Type B pancreatic cell (in vitro differentiated cells): ENCODE data around the gene NGF. TPM values are rescaled to one million over a fixed set of nuclear protein-coding genes. Genes with fewer than 3 reads are reported as not detected.
A peak's percentile ranks its signal among the peaks of the same experiment; 100 is the strongest.

Experiments used
- DNase-seq: peaks from one replicate; pipeline ENCODE4 v3.0.0; 2021; ENCODE audit warnings: mixed read lengths; ENCODE audit not compliant: unreplicated experiment; ENCODE audit errors: extremely low spot score
- H3K27ac Mint-ChIP-seq: 2 replicates; pipeline ENCODE4 v1.8.0; 2021; ENCODE audit warnings: mild to moderate bottlenecking, mixed read lengths
- H3K27me3 Mint-ChIP-seq: 2 replicates; pipeline ENCODE4 v1.8.0; 2021; ENCODE audit warnings: mixed read lengths
- H3K36me3 Mint-ChIP-seq: 2 replicates; pipeline ENCODE4 v1.8.0; 2021; ENCODE audit warnings: mixed read lengths
- H3K4me1 Mint-ChIP-seq: one replicate; pipeline ENCODE4 v1.8.0; 2021; ENCODE audit warnings: mixed read lengths; ENCODE audit not compliant: unreplicated experiment
- H3K4me3 Mint-ChIP-seq: 2 replicates; pipeline ENCODE4 v1.8.0; 2021; ENCODE audit warnings: mild to moderate bottlenecking, mixed read lengths
- H3K9me3 Mint-ChIP-seq: 2 replicates; pipeline ENCODE4 v1.8.0; 2021; ENCODE audit warnings: mixed read lengths
- total RNA-seq: library from RNA; stranded (reverse); gene quantifications from 2 replicates; pipeline ENCODE4 v1.2.1, GENCODE V29; 2021; ENCODE audit warnings: low replicate concordance
- TF ChIP-seq, protein P1 (sequence below): fragments of 200-600 bp; sonication (generic); conservative IDR thresholded peaks from 2 replicates; pipeline ENCODE4 v1.5.0; 2021; ENCODE audit warnings: antibody characterized with exemption, mild to moderate bottlenecking

NGF gene
- total RNA-seq, 1 donor from 2014 or later = 3.3 TPM

DNA sequence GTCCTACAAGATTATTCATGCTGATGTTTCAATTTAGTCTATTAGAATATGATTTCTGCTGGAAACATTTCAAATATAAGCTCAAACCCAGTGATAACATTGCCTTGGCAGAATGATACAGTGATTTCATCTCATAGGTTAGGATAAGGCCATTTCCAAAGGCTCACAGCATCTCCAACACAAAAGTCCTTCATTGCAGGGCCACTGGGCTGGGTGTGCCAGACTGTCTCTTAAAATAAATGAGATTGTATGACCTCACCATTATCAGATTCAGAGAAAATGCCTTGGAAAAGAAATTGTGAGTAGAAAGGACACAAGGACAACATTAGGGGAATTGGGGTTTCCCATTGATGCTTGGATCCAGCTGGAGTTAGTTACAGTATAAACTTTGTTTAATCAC lies 30.4 kb downstream of the NGF start:
- Mint-ChIP-seq H3K4me3 (no peak overlapping the region), H3K9me3 (no peaks in the 10 kb centered on the region), H3K27ac (no peak overlapping the region), H3K27me3 (peaks cover 5% of the 10 kb centered on the region), H3K4me1 (peaks cover 5% of the 10 kb centered on the region), H3K36me3 (peaks cover 5% of the 10 kb centered on the region)
- no peak for DNase-seq
- TF ChIP-seq, protein P1, sequence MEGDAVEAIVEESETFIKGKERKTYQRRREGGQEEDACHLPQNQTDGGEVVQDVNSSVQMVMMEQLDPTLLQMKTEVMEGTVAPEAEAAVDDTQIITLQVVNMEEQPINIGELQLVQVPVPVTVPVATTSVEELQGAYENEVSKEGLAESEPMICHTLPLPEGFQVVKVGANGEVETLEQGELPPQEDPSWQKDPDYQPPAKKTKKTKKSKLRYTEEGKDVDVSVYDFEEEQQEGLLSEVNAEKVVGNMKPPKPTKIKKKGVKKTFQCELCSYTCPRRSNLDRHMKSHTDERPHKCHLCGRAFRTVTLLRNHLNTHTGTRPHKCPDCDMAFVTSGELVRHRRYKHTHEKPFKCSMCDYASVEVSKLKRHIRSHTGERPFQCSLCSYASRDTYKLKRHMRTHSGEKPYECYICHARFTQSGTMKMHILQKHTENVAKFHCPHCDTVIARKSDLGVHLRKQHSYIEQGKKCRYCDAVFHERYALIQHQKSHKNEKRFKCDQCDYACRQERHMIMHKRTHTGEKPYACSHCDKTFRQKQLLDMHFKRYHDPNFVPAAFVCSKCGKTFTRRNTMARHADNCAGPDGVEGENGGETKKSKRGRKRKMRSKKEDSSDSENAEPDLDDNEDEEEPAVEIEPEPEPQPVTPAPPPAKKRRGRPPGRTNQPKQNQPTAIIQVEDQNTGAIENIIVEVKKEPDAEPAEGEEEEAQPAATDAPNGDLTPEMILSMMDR = no peak

DNA sequence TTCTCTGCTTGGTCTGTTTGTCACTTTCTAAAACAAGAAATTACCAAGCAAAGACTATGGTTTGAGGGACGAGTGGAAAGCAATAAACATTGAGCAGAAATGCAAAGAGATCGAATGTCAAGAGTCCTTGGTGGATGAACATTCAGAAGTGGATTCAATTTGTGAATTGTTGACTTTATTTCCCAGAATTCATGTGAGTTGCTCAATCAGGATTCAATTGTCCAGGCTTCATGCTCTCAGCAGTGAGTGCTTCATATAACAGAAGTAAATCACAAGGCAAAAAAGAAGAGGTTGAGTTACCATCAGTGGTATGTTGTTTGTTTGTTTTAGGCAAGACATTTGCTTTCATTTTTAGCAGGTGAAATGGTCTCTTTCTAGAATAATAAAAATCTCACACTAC lies 31.9 kb downstream of the NGF start:
- peaks cover 5% of the 10 kb centered on the region for H3K27me3 Mint-ChIP-seq
- H3K9me3 Mint-ChIP-seq = no peaks in the 10 kb centered on the region
- H3K27ac Mint-ChIP-seq = no peak overlapping the region
- TF ChIP-seq, protein P1 = no peak
- peaks cover 17% of the 10 kb centered on the region for H3K4me1 Mint-ChIP-seq
- H3K36me3 Mint-ChIP-seq = peaks cover 5% of the 10 kb centered on the region
- DNase-seq = no peak
- no peak overlapping the region for H3K4me3 Mint-ChIP-seq

DNA sequence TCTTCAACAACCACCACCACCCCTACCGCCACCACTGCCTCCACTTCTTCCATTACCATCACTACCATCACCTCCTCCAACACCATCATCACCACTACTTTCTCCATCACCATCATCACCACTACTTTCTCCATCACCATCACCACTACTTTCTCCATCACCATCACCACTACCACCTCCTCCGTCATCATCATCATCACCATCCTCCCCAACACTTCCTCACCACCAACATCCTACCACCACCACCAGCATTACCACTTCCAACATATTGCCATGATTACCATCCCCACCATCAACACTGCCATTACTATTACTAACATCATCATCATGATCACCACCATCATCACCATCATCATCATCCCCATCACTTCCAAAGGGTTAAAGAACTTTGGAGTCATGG lies 34.7 kb downstream of the NGF start:
- Mint-ChIP-seq H3K4me3 (no peak overlapping the region), H3K27me3 (peaks cover 5% of the 10 kb centered on the region), H3K4me1 (peaks cover 42% of the 10 kb centered on the region), H3K36me3 (peaks cover 5% of the 10 kb centered on the region), H3K27ac (no peak overlapping the region), H3K9me3 (no peaks in the 10 kb centered on the region)
- TF ChIP-seq, protein P1 = no peak
- no peak for DNase-seq

DNA sequence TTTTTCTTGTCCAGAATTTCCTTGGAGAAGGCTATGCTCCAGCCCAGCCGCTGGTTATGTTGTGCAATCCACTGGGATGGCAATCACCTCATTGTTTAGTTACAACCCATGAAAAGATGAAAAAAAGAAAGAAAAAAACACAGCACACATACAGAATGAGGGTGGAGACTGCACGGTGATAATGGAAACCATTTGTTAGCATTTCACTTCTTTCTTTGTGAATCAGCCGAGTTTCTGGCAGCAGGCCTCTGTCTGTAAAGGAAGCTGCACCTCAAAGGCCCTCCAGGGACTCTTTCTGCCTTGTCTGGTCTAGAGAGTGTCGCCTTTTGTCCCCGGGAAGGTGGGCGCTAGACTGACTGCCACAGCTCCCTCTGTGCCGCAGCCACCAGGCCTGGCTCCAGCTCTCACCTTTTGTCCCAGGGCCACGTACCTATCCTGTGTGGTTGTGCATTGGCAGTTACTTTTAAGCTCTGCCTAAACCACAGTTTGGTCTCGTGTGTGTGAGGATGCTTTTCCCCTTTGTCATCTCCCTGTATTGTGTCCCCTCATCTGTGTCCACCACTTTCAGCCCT lies 35.6 kb downstream of the NGF start:
- peaks cover 42% of the 10 kb centered on the region for H3K4me1 Mint-ChIP-seq
- peaks cover 5% of the 10 kb centered on the region for H3K27me3 Mint-ChIP-seq
- TF ChIP-seq, protein P1 = no peak
- H3K9me3 Mint-ChIP-seq = no peaks in the 10 kb centered on the region
- H3K4me3 Mint-ChIP-seq = no peak overlapping the region
- peak overlapping the region; percentile 3 for H3K27ac Mint-ChIP-seq
- peaks cover 5% of the 10 kb centered on the region for H3K36me3 Mint-ChIP-seq
- DNase-seq = no peak

DNA sequence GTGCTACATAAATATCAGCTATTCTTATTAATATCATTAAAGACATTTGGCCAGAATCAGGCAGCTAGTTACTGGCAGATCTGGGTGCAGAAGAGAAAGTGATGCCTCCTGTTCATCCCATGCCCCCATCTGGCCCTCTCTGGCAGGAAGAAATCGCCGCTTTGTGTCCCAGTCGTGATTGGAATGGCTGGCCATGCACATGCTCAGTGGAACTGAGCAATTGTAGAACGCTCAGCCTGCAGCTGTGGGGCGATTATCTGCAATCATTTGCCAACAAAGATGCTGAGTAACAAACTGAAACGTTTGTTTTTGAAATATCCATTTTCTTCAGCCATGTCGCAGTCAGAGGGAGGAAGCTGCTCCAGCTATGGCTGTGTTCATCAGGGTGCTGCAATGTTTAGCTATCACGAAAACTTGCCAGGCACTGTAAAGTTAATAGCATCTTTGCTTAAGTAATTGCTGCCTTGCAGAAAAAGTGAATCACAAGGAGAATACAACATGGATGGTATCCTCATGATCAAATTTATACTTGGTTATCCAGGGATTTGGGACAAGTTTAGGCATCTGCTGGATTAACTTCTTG lies 36.5 kb downstream of the NGF start:
- Mint-ChIP-seq H3K27ac (no peak overlapping the region), H3K36me3 (no peaks in the 10 kb centered on the region), H3K9me3 (no peaks in the 10 kb centered on the region), H3K27me3 (no peaks in the 10 kb centered on the region), H3K4me3 (no peak overlapping the region), H3K4me1 (peaks cover 37% of the 10 kb centered on the region)
- DNase-seq = no peak
- TF ChIP-seq, protein P1 = no peak
